WERI-Rb-1 (cell line): ENCODE data around the gene PLXNA2.

ENCODE experiments used
- DNase-seq: peaks from one replicate; pipeline ENCODE4 v3.0.0-alpha.2; 2020
- H3K27ac ChIP-seq: fragments of 250-450 bp; sonication (Bioruptor Pico); 2 replicates; pipeline ENCODE4 v1.5.1; 2020; ENCODE audit warnings: mild to moderate bottlenecking, moderate library complexity
- H3K27me3 ChIP-seq: fragments of 250-450 bp; sonication (Bioruptor Pico); 2 replicates; pipeline ENCODE4 v1.5.1; 2021; ENCODE audit warnings: mild to moderate bottlenecking, low read depth, moderate library complexity; ENCODE audit not compliant: insufficient read depth, severe bottlenecking
- H3K36me3 ChIP-seq: fragments of 250-450 bp; sonication (Bioruptor Pico); 2 replicates; pipeline ENCODE4 v1.5.1; 2020; ENCODE audit warnings: mild to moderate bottlenecking, moderate library complexity
- H3K4me3 ChIP-seq: 2 replicates; pipeline ENCODE4 v1.5.1; 2011; ENCODE audit warnings: low read depth, mild to moderate bottlenecking, control low read depth, low read length
- H3K9me3 ChIP-seq: fragments of 250-450 bp; sonication (Bioruptor Pico); 2 replicates; pipeline ENCODE4 v1.5.1; 2021; ENCODE audit warnings: mild to moderate bottlenecking, moderate library complexity; ENCODE audit not compliant: severe bottlenecking
- CTCF ChIP-seq: IDR thresholded peaks from 2 replicates; pipeline ENCODE4 v1.5.1; 2011; ENCODE audit warnings: low read depth, mild to moderate bottlenecking, control low read depth, inconsistent platforms, low read length

PLXNA2 gene

GRCh38 chr1:208213786-208214185 is 30.4 kb downstream of the PLXNA2 start:
- Histone ChIP-seq H3K9me3 (no peaks in the 10 kb centered on the region), H3K27me3 (no peaks in the 10 kb centered on the region), H3K36me3 (peaks cover 31% of the 10 kb centered on the region), H3K27ac (peak overlapping the region; percentile 11; the same call in 1 of the 2 replicates), H3K4me3 (no peak overlapping the region)
- no peak for DNase-seq
- no peak for TF ChIP-seq CTCF

- TF ChIP-seq CTCF = no peak
- DNase-seq = no peak
- H3K27me3 ChIP-seq = no peaks in the 10 kb centered on the region
- no peaks in the 10 kb centered on the region for H3K9me3 ChIP-seq
- no peak overlapping the region for H3K27ac ChIP-seq
- H3K4me3 ChIP-seq = no peak overlapping the region
- peaks cover 35% of the 10 kb centered on the region for H3K36me3 ChIP-seq
Measured at GRCh38 chr1:208212893-208213292, 31.3 kb downstream of the PLXNA2 start.

- Histone ChIP-seq H3K27me3 (no peaks in the 10 kb centered on the region), H3K27ac (no peak overlapping the region), H3K9me3 (no peaks in the 10 kb centered on the region), H3K4me3 (no peak overlapping the region), H3K36me3 (peaks cover 36% of the 10 kb centered on the region)
- TF ChIP-seq CTCF = no peak
- DNase-seq = no peak
Measured at GRCh38 chr1:208211921-208212843, 32.0 kb downstream of the PLXNA2 start.

- H3K36me3 ChIP-seq = peaks cover 21% of the 10 kb centered on the region
- no peak for DNase-seq
- no peak for TF ChIP-seq CTCF
- H3K27ac ChIP-seq = peak overlapping the region; percentile 59
- no peaks in the 10 kb centered on the region for H3K9me3 ChIP-seq
- no peaks in the 10 kb centered on the region for H3K27me3 ChIP-seq
- H3K4me3 ChIP-seq = no peak overlapping the region
Measured at GRCh38 chr1:208209896-208210589, 34.1 kb downstream of the PLXNA2 start.

GRCh38 chr1:208209286-208209685 is 34.9 kb downstream of the PLXNA2 start:
- peaks cover 20% of the 10 kb centered on the region for H3K36me3 ChIP-seq
- DNase-seq = peak; percentile 96
- TF ChIP-seq CTCF = no peak
- H3K9me3 ChIP-seq = no peaks in the 10 kb centered on the region
- peak overlapping the region; percentile 59 for H3K27ac ChIP-seq
- no peak overlapping the region for H3K4me3 ChIP-seq
- H3K27me3 ChIP-seq = no peaks in the 10 kb centered on the region
